WTC11 (cell line): ENCODE data around the gene CLDN14.

Experiments used
- CTCF ChIP-seq: fragments of 200-600 bp; IDR thresholded peaks from 2 replicates; pipeline ENCODE4 v1.8.0; 2022; ENCODE audit warnings: antibody characterized with exemption
- E2F1 ChIP-seq: sonication (generic); formaldehyde crosslinking; IDR thresholded peaks from 2 replicates; pipeline ENCODE4 v1.8.0; 2022; ENCODE audit warnings: mild to moderate bottlenecking, missing genetic modification reagents
- IRF1 ChIP-seq: sonication (generic); formaldehyde crosslinking; IDR thresholded peaks from 2 replicates; pipeline ENCODE4 v1.8.0; 2023; ENCODE audit warnings: missing genetic modification reagents
- JUN ChIP-seq: sonication (generic); formaldehyde crosslinking; IDR thresholded peaks from 2 replicates; pipeline ENCODE4 v1.8.0; 2023; ENCODE audit warnings: mild to moderate bottlenecking, missing genetic modification reagents
- NFYB ChIP-seq: sonication (generic); formaldehyde crosslinking; conservative IDR thresholded peaks from 2 replicates; pipeline ENCODE4 v1.8.0; 2022; ENCODE audit warnings: low read depth, missing genetic modification reagents
- PREB ChIP-seq: sonication (generic); formaldehyde crosslinking; IDR thresholded peaks from 2 replicates; pipeline ENCODE4 v1.8.1; 2022; ENCODE audit warnings: mild to moderate bottlenecking, missing genetic modification reagents, moderate library complexity, borderline replicate concordance
- SP1 ChIP-seq: sonication (generic); formaldehyde crosslinking; conservative IDR thresholded peaks from 2 replicates; pipeline ENCODE4 v1.8.1; 2022; ENCODE audit warnings: missing genetic modification reagents
- TEAD4 ChIP-seq: sonication (generic); formaldehyde crosslinking; IDR thresholded peaks from 2 replicates; pipeline ENCODE4 v1.8.0; 2022; ENCODE audit warnings: mild to moderate bottlenecking, missing genetic modification reagents
- ZBTB43 ChIP-seq: sonication (generic); formaldehyde crosslinking; IDR thresholded peaks from 2 replicates; pipeline ENCODE4 v1.8.1; 2023; ENCODE audit warnings: mild to moderate bottlenecking, missing genetic modification reagents
- ZNF263 ChIP-seq: sonication (generic); formaldehyde crosslinking; IDR thresholded peaks from 2 replicates; pipeline ENCODE4 v1.8.1; 2022; ENCODE audit warnings: low read depth, mild to moderate bottlenecking, moderate library complexity, missing genetic modification reagents
- ZNF317 ChIP-seq: sonication (generic); formaldehyde crosslinking; IDR thresholded peaks from 2 replicates; pipeline ENCODE4 v1.8.1; 2023; ENCODE audit warnings: low read depth, mild to moderate bottlenecking, moderate library complexity, missing genetic modification reagents, borderline replicate concordance

- no peak for TF ChIP-seq ZNF317 (CRISPR knock-in tag)
- TF ChIP-seq PREB (CRISPR knock-in tag): no peak
- no peak for TF ChIP-seq TEAD4 (CRISPR knock-in tag)
- TF ChIP-seq CTCF: no peak
- no peak for TF ChIP-seq NFYB (CRISPR knock-in tag)
- TF ChIP-seq ZNF263 (CRISPR knock-in tag): no peak
- TF ChIP-seq SP1 (CRISPR knock-in tag): no peak
- no peak for TF ChIP-seq JUN (CRISPR knock-in tag)
- TF ChIP-seq IRF1 (CRISPR knock-in tag): no peak
- TF ChIP-seq E2F1 (CRISPR knock-in tag): no peak
- no peak for TF ChIP-seq ZBTB43 (CRISPR knock-in tag)
Measured at GRCh38 chr21:36486246-36486645, 6.3 kb upstream of the CLDN14 start.
